Heart right ventricle (tissue), 16 donors: Measurements from ENCODE around the gene HES6. TPM values are rescaled to one million over a fixed set of nuclear protein-coding genes. Genes with fewer than 3 reads are reported as not detected.

Source experiments
- ATAC-seq, 8 donors: fragments of 200-7000 bp; cut with Tn5 transposase; one replicate each; pipeline ENCODE4 v1.9.1; 2020; ENCODE audit warnings: mild to moderate bottlenecking in 8 of 8, moderate library complexity in 8 of 8, moderate number of reproducible peaks in 1 of 8
- DNase-seq, 2 donors: peaks; one replicate each; pipeline ENCODE4 v3.0.0-alpha.2; 2020
- H3K27ac ChIP-seq, 10 donors: fragments of 200-600 bp; sonication (generic) in 2 of 10; one replicate each; pipeline versions ENCODE4 v1.5.0 to v1.8.0; 2020 to 2022; ENCODE audit warnings: mild to moderate bottlenecking in 3 of 10
- H3K27me3 ChIP-seq, 7 donors: fragments of 200-600 bp; one replicate each; pipeline ENCODE4 v1.8.0; 2021 to 2022; ENCODE audit warnings: mild to moderate bottlenecking in 2 of 7
- H3K36me3 ChIP-seq, 9 donors: fragments of 200-600 bp; sonication (generic) in 1 of 9; one replicate each; pipeline versions ENCODE4 v1.5.0 to v1.8.0; 2020 to 2022; ENCODE audit warnings: mild to moderate bottlenecking in 2 of 9
- H3K4me1 ChIP-seq, 9 donors: fragments of 200-600 bp; sonication (generic) in 1 of 9; one replicate each; pipeline versions ENCODE4 v1.5.0 to v1.8.0; 2020 to 2022; ENCODE audit warnings: mild to moderate bottlenecking in 4 of 9
- H3K4me3 ChIP-seq, 10 donors: fragments of 200-600 bp; sonication (generic) in 2 of 10; one replicate each; pipeline versions ENCODE4 v1.5.0 to v1.8.0; 2020 to 2022; ENCODE audit warnings: mild to moderate bottlenecking in 7 of 10, moderate library complexity in 2 of 10
- H3K9me3 ChIP-seq, 11 donors: fragments of 200-600 bp in 10 of 11; sonication (generic) in 2 of 11; one replicate each; pipeline versions ENCODE4 v1.5.0 to v1.8.0; 2013 to 2022; ENCODE audit warnings: mild to moderate bottlenecking in 2 of 11, control low read depth in 1 of 11, moderate library complexity in 1 of 11
- CTCF ChIP-seq, 9 donors: fragments of 200-600 bp; sonication (generic) in 2 of 9; IDR thresholded peaks; one replicate each; pipeline versions ENCODE4 v1.5.0 to v1.8.0; 2021 to 2022; ENCODE audit warnings: antibody characterized with exemption in 9 of 9, mild to moderate bottlenecking in 5 of 9, moderate library complexity in 1 of 9
- WGBS, 2 donors: extraction: QIAGEN DNeasy Blood & Tissue Kit; methylation state at CpG; one replicate each; pipeline ENCODE4 v1.1.7; 2013; ENCODE audit warnings: inconsistent platforms in 1 of 2; 5-methylcytosine and 5-hydroxymethylcytosine counted together
- intact Hi-C, 10 donors: fragments of 100-400 bp; cut with DNase I; formaldehyde crosslinking; loops; one replicate each; pipeline versions ENCODE4 v1.11.1 to v1.14.2; 2022
- polyA plus RNA-seq, 2 donors: library from polyadenylated mRNA; stranded (reverse); fragments of 200-250 nt; gene quantifications; one replicate each; pipeline ENCODE4 v1.2.3, GENCODE V29; 2013
- total RNA-seq, 10 donors: library from RNA; stranded (reverse); fragmentation: NEBNext Ultra II Directional in 3 of 10; extraction: Animal tissue kit (Norgen Biotek cat#: 25700) in 3 of 10; gene quantifications; one replicate each; pipeline versions ENCODE4 v1.2.1 to v1.2.4, GENCODE V29; 2021 to 2023
- donor health status: Arrhythmogenic right ventricular cardiomyopathy.
- donor health status: ischemic (EF 13 %, LVEDD 7.1; RV severe dilation, severe dysfunction).
- donor health status: healthy with polysubstance abuse.
- donor health status: DM: no; HTN: yes; CAD: no.
- donor health status: DM: no; HTN: no; CAD: no.
- donor health status: ischemic (EF 25% LVEDD 6.9; RV normal size, moderate dysfunction).
- donor health status: ischemic (EF 25% LVEDD 5.7; RV mildly dilated, moderate dysfunction).
- donor health status: healthy.
- donor health status: DM: yes; HTN: yes; CAD: no.
- donor health status: Ischemic cardiomyopathy.
- donor health status: ischemic (EF 35%, LVEDD 5.7; RV mildly dilated, moderate dysfunction).
- donor health status: nonischemic (EF 11% LVEDD 7.7; RV severe dilation, severe dysfunction).
- donor health status: DM: yes; HTN: yes; CAD: no.
- donor health status: PGD.
- donor health status: ischemic (EF 29% LVEDD 5.4; RV normal size, mild dysfunction).
- donor health status: nonischemic (EF 23%, LVEDD 6.1; RV moderate dilation, normal function).

The HES6 gene
- total and polyA plus RNA-seq, 12 donors = 1.1 to 6.9 (median 2.1) TPM

GRCh38 chr2:238247002-238247822 is 7.4 kb upstream of the HES6 start:
- Histone ChIP-seq H3K9me3 (no peaks in the 10 kb centered on the region), H3K4me1 (peaks cover 9 to 16% (median 12%) of the 10 kb centered on the region in 9 donors), H3K4me3 (no peak overlapping the region), H3K27me3 (no peaks in the 10 kb centered on the region), H3K27ac (peak overlapping the region in 2 of 10 donors; percentile 28 to 53), H3K36me3 (peaks cover 0 to 86% (median 44%) of the 10 kb centered on the region in 9 donors)
- no peak for TF ChIP-seq CTCF (IDR thresholded peaks at IDR 0.05)
- no peak for DNase-seq
- intact Hi-C loops = no loop called here
- 85 to 90% methylated on average over 13 of the region's 13 CpGs for WGBS, 2 donors
- ATAC-seq = peak in 3 of 8 donors; percentile 6 to 32 (median 24)

GRCh38 chr2:238244151-238244550 is 4.3 kb upstream of the HES6 start:
- Histone ChIP-seq H3K9me3 (no peaks in the 10 kb centered on the region), H3K4me1 (peaks cover 10 to 37% (median 26%) of the 10 kb centered on the region in 9 donors), H3K27ac (no peak overlapping the region), H3K27me3 (peaks cover 0 to 19% (median 0%) of the 10 kb centered on the region in 7 donors), H3K36me3 (peaks cover 0 to 57% (median 23%) of the 10 kb centered on the region in 9 donors), H3K4me3 (no peak overlapping the region)
- DNase-seq = no peak
- intact Hi-C loops = no loop called here
- WGBS, 2 donors = 94 to 97% methylated on average over 5 of the region's 5 CpGs
- TF ChIP-seq CTCF (IDR thresholded peaks at IDR 0.05) = no peak
- ATAC-seq = no peak

- TF ChIP-seq CTCF (IDR thresholded peaks at IDR 0.05) = no peak
- no peak for ATAC-seq
- intact Hi-C loops = no loop called here
These were observed 3.7 kb upstream of the HES6 start for GRCh38 chr2:238243496-238244076.

GRCh38 chr2:238242731-238243495 is 3.1 kb upstream of the HES6 start:
- peaks cover 0 to 31% (median 11%) of the 10 kb centered on the region in 7 donors for H3K27me3 ChIP-seq
- peak; percentile 4 to 50 (median 42) for ATAC-seq
- peak; percentile 51 to 59 for DNase-seq
- H3K36me3 ChIP-seq = peaks cover 0 to 45% (median 23%) of the 10 kb centered on the region in 9 donors
- no peaks in the 10 kb centered on the region for H3K9me3 ChIP-seq
- peak overlapping the region in 6 of 10 donors; percentile 22 to 64 (median 39) for H3K27ac ChIP-seq
- 43 to 52% methylated on average over 7 of the region's 7 CpGs for WGBS, 2 donors
- no peak overlapping the region for H3K4me3 ChIP-seq
- no peak for TF ChIP-seq CTCF (IDR thresholded peaks at IDR 0.05)
- peaks cover 10 to 41% (median 31%) of the 10 kb centered on the region in 9 donors for H3K4me1 ChIP-seq
- intact Hi-C loops = no loop called here

More at GRCh38 chr2:238243496-238244076, 3.7 kb upstream of the HES6 start:
- Histone ChIP-seq H3K27me3 (peaks cover 0 to 24% (median 6%) of the 10 kb centered on the region in 7 donors), H3K27ac (peak overlapping the region in 2 of 10 donors; percentile 44 to 64), H3K9me3 (no peaks in the 10 kb centered on the region), H3K36me3 (peaks cover 0 to 52% (median 23%) of the 10 kb centered on the region in 9 donors), H3K4me3 (no peak overlapping the region), H3K4me1 (peaks cover 10 to 41% (median 31%) of the 10 kb centered on the region in 9 donors)
- 88 to 89% methylated on average over 10 of the region's 10 CpGs for WGBS, 2 donors
- no peak for DNase-seq
